Lung (tissue), 12 donors: ENCODE results near the gene DAB1. TPM values are rescaled to one million over a fixed set of nuclear protein-coding genes. Genes with fewer than 3 reads are reported as not detected.

Experiments
- ATAC-seq: fragments of 200-7000 bp; cut with Tn5 transposase; one replicate; pipeline ENCODE4 v1.9.1; 2020; ENCODE audit warnings: moderate number of reproducible peaks; ENCODE audit not compliant: insufficient read depth, low FRiP score
- DNase-seq, 3 donors: peaks; one replicate each; pipeline ENCODE4 v3.0.0-alpha.2; 2013 to 2017
- H3K27ac ChIP-seq, 2 donors: one replicate each; pipeline ENCODE4 v1.5.1; 2013; ENCODE audit warnings: mild to moderate bottlenecking in 2 of 2, moderate library complexity in 2 of 2, control low read depth in 1 of 2, inconsistent platforms in 1 of 2, low read depth in 1 of 2, low read length in 1 of 2
- H3K27me3 ChIP-seq, 3 donors: one replicate each; pipeline ENCODE4 v1.5.1; 2013; ENCODE audit warnings: low read length in 2 of 3; ENCODE audit not compliant: control insufficient read depth in 3 of 3, insufficient read depth in 3 of 3
- H3K36me3 ChIP-seq, 4 donors: one replicate each; pipeline ENCODE4 v1.5.1; 2013; ENCODE audit warnings: low read length in 4 of 4, mild to moderate bottlenecking in 1 of 4, moderate library complexity in 1 of 4; ENCODE audit not compliant: control insufficient read depth in 4 of 4, insufficient read depth in 4 of 4
- H3K4me1 ChIP-seq, 5 donors: one replicate each; pipeline ENCODE4 v1.5.1; 2013; ENCODE audit warnings: low read length in 5 of 5, mild to moderate bottlenecking in 2 of 5, moderate library complexity in 1 of 5; ENCODE audit not compliant: control insufficient read depth in 5 of 5, insufficient read depth in 5 of 5
- H3K4me3 ChIP-seq: one replicate; pipeline ENCODE4 v1.5.1; 2013; ENCODE audit warnings: mild to moderate bottlenecking, control low read depth, moderate library complexity
- H3K9ac ChIP-seq, 2 donors: one replicate each; pipeline ENCODE4 v1.5.1; 2013; ENCODE audit warnings: low read length in 2 of 2, control low read depth in 1 of 2; ENCODE audit not compliant: insufficient read depth in 1 of 2
- H3K9me3 ChIP-seq, 4 donors: one replicate each; pipeline ENCODE4 v1.5.1; 2013; ENCODE audit warnings: low read length in 3 of 4, mild to moderate bottlenecking in 1 of 4, moderate library complexity in 1 of 4; ENCODE audit not compliant: control insufficient read depth in 4 of 4, insufficient read depth in 3 of 4
- WGBS, 2 donors: extraction: QIAGEN DNeasy Blood & Tissue Kit; methylation state at CpG; one replicate each; pipeline ENCODE4 v1.1.7; 2013; 5-methylcytosine and 5-hydroxymethylcytosine counted together
- polyA plus RNA-seq, 2 donors: library from polyadenylated mRNA; stranded (reverse); fragments of 200-250 nt; gene quantifications; one replicate each; pipeline ENCODE4 v1.2.1, GENCODE V29; 2013
- total RNA-seq, 2 donors: library from RNA; depleted of rRNA in 1 of 2; stranded (reverse); fragments of >200 nt in 1 of 2; gene quantifications; one replicate each; pipeline ENCODE4 v1.2.1, GENCODE V29; 2014 to 2021
- TF ChIP-seq, protein P1 (sequence below): IDR thresholded peaks from 2 replicates; pipeline ENCODE4 v1.5.1; 2012; ENCODE audit warnings: mild to moderate bottlenecking; ENCODE audit errors: control extremely low read depth, extremely low read depth
- donor health status: control.
- donor health status: control.
- donor health status: Bipolar disorder and iron deficiency.
- donor health status: healthy.
- donor health status: DM: yes; HTN: yes; CAD: no.

The DAB1 gene
- total and polyA plus RNA-seq, 4 donors, result 0.06 to 0.77 (median 0.10) TPM

DNA sequence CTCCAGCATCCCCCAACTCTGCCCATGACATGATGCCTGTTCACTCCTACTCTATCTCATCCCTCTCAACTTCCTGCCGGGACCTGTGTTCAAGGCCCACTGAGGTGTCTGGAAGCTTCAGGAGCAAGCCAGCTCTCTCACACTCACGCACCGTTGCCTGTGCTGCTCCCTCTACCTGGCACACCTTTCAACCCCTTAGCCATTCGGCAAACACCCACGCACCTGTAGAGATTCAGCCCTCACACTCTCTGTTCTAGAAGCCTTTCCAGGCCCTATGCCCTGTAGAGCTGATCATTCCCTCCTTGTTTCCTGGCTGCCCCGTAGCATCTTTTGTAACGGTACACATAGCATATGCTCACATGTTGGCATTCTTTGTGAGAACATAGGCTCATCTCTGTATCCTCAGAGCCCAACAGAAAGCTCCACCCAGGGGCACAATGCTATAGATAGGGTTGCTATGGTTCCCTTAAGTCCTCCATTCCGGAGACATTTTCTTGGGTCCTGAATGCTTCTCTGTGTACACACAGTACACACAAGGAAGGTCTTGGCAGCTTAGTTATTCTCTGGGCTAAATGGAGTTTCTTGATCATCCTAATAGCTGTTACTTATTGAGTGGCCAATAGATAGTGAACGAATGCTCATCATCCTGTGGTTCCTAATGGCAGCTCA is 459.4 kb downstream of the DAB1 start:
- no peaks in the 10 kb centered on the region for H3K36me3 ChIP-seq
- H3K27ac ChIP-seq, result no peak overlapping the region
- TF ChIP-seq, protein P1, sequence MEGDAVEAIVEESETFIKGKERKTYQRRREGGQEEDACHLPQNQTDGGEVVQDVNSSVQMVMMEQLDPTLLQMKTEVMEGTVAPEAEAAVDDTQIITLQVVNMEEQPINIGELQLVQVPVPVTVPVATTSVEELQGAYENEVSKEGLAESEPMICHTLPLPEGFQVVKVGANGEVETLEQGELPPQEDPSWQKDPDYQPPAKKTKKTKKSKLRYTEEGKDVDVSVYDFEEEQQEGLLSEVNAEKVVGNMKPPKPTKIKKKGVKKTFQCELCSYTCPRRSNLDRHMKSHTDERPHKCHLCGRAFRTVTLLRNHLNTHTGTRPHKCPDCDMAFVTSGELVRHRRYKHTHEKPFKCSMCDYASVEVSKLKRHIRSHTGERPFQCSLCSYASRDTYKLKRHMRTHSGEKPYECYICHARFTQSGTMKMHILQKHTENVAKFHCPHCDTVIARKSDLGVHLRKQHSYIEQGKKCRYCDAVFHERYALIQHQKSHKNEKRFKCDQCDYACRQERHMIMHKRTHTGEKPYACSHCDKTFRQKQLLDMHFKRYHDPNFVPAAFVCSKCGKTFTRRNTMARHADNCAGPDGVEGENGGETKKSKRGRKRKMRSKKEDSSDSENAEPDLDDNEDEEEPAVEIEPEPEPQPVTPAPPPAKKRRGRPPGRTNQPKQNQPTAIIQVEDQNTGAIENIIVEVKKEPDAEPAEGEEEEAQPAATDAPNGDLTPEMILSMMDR, result no peak
- H3K4me1 ChIP-seq, result no peaks in the 10 kb centered on the region
- H3K27me3 ChIP-seq, result no peaks in the 10 kb centered on the region
- no peak overlapping the region for H3K9ac ChIP-seq
- no peak for DNase-seq
- WGBS, 2 donors, result 88 to 89% methylated on average over 9 of the region's 9 CpGs
- no peak for ATAC-seq
- no peak overlapping the region for H3K4me3 ChIP-seq
- peaks cover 0 to 1% (median 0%) of the 10 kb centered on the region in 4 donors for H3K9me3 ChIP-seq

DNA sequence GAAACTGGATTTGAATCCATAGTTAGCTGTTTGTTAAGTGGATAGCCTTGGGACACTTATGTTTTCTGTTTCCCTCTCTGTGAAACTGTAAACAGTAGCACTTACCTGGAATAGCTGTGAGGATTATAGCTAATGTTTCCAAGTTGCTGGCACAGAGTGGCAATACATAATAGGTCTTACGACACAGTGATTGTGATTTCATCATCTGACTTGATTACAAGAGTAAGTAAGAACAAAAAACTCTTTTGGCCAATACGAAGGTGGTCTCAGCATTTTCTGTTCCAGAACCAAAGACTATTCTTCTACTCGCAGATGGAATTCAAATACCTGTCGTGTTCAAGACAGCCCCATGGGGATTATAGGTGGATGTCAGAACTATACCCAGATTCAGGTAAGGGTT is 460.2 kb downstream of the DAB1 start:
- Histone ChIP-seq H3K4me1 (no peaks in the 10 kb centered on the region), H3K9ac (no peak overlapping the region), H3K36me3 (no peaks in the 10 kb centered on the region), H3K9me3 (peaks cover 0 to 4% (median 0%) of the 10 kb centered on the region in 4 donors), H3K4me3 (no peak overlapping the region), H3K27ac (no peak overlapping the region), H3K27me3 (no peaks in the 10 kb centered on the region)
- TF ChIP-seq, protein P1, result no peak
- DNase-seq (no peak), ATAC-seq (no peak)
- WGBS, 2 donors, result 76 to 79% methylated on average over 4 of the region's 4 CpGs

- WGBS, 2 donors, result 76% methylated on average over 10 of the region's 10 CpGs
- Histone ChIP-seq H3K27ac (no peak overlapping the region), H3K4me3 (no peak overlapping the region), H3K27me3 (no peaks in the 10 kb centered on the region), H3K9me3 (peaks cover 0 to 4% (median 2%) of the 10 kb centered on the region in 4 donors), H3K9ac (no peak overlapping the region), H3K4me1 (peaks cover 0 to 6% (median 0%) of the 10 kb centered on the region in 5 donors), H3K36me3 (no peaks in the 10 kb centered on the region)
- DNase-seq (peak in 1 of 3 donors; percentile 17), ATAC-seq (no peak)
- TF ChIP-seq, protein P1, result no peak
These were observed 462.4 kb downstream of the DAB1 start for GRCh38 chr1:56961426-56961825.

GRCh38 chr1:56958526-56958925 is 465.3 kb downstream of the DAB1 start:
- Histone ChIP-seq H3K27me3 (no peaks in the 10 kb centered on the region), H3K9ac (no peak overlapping the region), H3K9me3 (peaks cover 0 to 4% (median 2%) of the 10 kb centered on the region in 4 donors), H3K4me1 (peaks cover 0 to 6% (median 0%) of the 10 kb centered on the region in 5 donors), H3K27ac (no peak overlapping the region), H3K36me3 (no peaks in the 10 kb centered on the region), H3K4me3 (no peak overlapping the region)
- ATAC-seq, result no peak
- TF ChIP-seq, protein P1, result no peak
- DNase-seq, result no peak
- WGBS, 2 donors, result 73 to 77% methylated on average over 2 of the region's 2 CpGs
